ENCODE results near the gene GABBR1. TPM values are rescaled to one million over a fixed set of nuclear protein-coding genes. Genes with fewer than 3 reads are reported as not detected.

Gene GABBR1
- total RNA-seq, 1 experiment from 2014 or later = 36.3 TPM

DNA sequence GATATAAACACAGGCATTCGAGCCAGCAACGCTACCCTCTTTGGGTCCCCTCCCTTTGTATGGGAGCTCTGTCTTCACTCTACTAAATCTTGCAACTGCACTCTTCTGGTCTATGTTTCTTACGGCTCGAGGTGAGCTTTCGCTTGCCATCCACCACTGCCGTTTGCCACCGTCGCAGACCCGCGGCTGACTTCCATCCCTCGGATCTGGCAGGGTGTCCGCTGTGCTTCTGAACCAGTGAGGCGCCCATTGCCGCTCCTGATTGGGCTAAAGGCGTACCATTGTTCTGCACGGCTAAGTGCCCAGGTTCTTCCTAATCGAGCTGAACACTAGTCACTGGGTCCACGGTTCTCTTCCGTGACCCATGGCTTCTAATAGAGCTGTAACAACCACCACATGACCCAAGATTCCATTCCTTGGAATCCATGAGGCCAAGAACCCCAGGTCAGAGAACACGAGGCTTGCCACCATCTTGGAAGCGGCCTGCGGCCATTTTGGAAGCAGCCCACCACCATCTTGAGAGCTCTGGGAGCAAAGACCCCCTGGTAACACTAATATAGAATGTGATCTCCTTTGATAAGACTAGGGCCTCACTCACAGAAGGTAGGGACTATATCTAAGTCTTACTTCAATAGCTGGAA lies 74.4 kb downstream of the GABBR1 start:
- Histone ChIP-seq H3K36me3 (ENCODE audit: low read depth) (no peaks in the 10 kb centered on the region), H3F3A (ENCODE audit: insufficient read depth, low read depth) (no peaks in the 10 kb centered on the region), H2AFZ (no peak overlapping the region), H3K27ac (no peak overlapping the region), H3K27me3 (ENCODE audit: insufficient read depth, low read depth) (peaks cover 27% of the 10 kb centered on the region), H3K4me3 (no peak overlapping the region), H3K9me3 (ENCODE audit: insufficient read depth, low read depth) (no peaks in the 10 kb centered on the region; the same call in 1 of the 2 replicates), H3K4me2 (no peak overlapping the region), H3K4me1 (replicated peaks; ENCODE audit: insufficient read depth) (no peaks in the 10 kb centered on the region), H3K9me2 (ENCODE audit: insufficient read depth) (no peaks in the 10 kb centered on the region), H3K79me2 (ENCODE audit: low read depth) (no peaks in the 10 kb centered on the region), H4K20me1 (ENCODE audit: insufficient read depth) (no peaks in the 10 kb centered on the region)
- intact Hi-C loops (cut with micrococcal nuclease; ENCODE audit: unreplicated experiment) = no loop called here
- ChIA-PET POLR2A (ENCODE audit: unreplicated experiment) (no interaction called here), CTCF (no interaction called here)
- DNase-seq = no peak
- BruUV-seq (replicated peaks) = no TSS peak
- TF ChIP-seq, protein P1, sequence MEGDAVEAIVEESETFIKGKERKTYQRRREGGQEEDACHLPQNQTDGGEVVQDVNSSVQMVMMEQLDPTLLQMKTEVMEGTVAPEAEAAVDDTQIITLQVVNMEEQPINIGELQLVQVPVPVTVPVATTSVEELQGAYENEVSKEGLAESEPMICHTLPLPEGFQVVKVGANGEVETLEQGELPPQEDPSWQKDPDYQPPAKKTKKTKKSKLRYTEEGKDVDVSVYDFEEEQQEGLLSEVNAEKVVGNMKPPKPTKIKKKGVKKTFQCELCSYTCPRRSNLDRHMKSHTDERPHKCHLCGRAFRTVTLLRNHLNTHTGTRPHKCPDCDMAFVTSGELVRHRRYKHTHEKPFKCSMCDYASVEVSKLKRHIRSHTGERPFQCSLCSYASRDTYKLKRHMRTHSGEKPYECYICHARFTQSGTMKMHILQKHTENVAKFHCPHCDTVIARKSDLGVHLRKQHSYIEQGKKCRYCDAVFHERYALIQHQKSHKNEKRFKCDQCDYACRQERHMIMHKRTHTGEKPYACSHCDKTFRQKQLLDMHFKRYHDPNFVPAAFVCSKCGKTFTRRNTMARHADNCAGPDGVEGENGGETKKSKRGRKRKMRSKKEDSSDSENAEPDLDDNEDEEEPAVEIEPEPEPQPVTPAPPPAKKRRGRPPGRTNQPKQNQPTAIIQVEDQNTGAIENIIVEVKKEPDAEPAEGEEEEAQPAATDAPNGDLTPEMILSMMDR (conservative IDR thresholded peaks at IDR 0.05) = no peak
- TF ChIP-seq EZH2 (IDR thresholded peaks at IDR 0.05; ENCODE audit: low read depth) = no peak

DNA sequence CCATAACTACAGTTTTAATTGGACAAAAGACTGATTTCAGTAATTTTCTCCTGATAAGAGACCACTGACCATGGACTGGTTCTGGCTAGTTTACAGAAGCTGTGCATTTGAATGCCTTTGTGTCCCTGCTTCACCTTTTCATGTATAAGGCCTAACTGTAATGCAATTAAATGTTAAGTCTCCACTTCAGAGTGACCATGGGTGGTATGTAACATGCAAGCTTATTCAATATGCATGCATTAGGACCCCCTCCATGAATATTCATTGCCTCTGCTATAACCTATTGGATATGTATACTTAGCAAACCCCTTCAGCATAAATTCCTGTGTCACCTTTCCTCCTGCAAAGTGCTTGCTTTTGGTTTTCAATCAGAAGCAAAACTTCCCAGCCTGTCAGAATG lies 75.7 kb downstream of the GABBR1 start:
- intact Hi-C loops (cut with micrococcal nuclease; ENCODE audit: unreplicated experiment) = no loop called here
- no peaks in the 10 kb centered on the region for H4K20me1 ChIP-seq (ENCODE audit: insufficient read depth)
- peaks cover 27% of the 10 kb centered on the region for H3K27me3 ChIP-seq (ENCODE audit: insufficient read depth, low read depth)
- CTCF ChIA-PET = no interaction called here
- BruUV-seq (replicated peaks) = no TSS peak
- no peak overlapping the region for H3K4me2 ChIP-seq
- no peaks in the 10 kb centered on the region for H3F3A ChIP-seq (ENCODE audit: insufficient read depth, low read depth)
- no peak overlapping the region for H3K4me3 ChIP-seq
- H3K79me2 ChIP-seq (ENCODE audit: low read depth) = no peaks in the 10 kb centered on the region
- H3K9me2 ChIP-seq (ENCODE audit: insufficient read depth) = no peaks in the 10 kb centered on the region
- H3K4me1 ChIP-seq (replicated peaks; ENCODE audit: insufficient read depth) = no peaks in the 10 kb centered on the region
- no peaks in the 10 kb centered on the region; the same call in 1 of the 2 replicates for H3K9me3 ChIP-seq (ENCODE audit: insufficient read depth, low read depth)
- TF ChIP-seq, protein P1 (conservative IDR thresholded peaks at IDR 0.05) = no peak
- no peak for TF ChIP-seq EZH2 (IDR thresholded peaks at IDR 0.05; ENCODE audit: low read depth)
- no peaks in the 10 kb centered on the region for H3K36me3 ChIP-seq (ENCODE audit: low read depth)
- POLR2A ChIA-PET (ENCODE audit: unreplicated experiment) = no interaction called here
- H3K27ac ChIP-seq = no peak overlapping the region
- H2AFZ ChIP-seq = no peak overlapping the region
- DNase-seq = no peak

DNA sequence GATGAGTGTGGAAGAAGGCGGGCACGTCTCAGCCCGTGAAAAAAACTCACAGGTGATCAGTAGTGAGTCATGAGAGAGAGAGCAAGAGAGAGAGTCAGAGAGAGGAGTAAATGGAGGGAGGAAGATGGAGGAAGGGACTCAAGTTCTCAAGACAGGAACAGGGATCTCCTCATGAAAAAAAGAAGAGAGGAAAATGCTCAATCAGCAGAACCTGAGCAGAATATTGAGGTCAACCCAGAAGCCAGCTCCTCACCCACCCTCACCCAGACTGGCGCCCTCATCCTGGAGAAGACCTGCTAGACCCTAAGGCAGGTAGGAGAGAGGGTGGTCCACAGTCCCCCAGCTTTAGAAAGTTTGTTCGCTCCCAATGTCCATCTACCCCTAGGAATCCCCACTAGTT lies 78.2 kb downstream of the GABBR1 start:
- H3K27ac ChIP-seq = no peak overlapping the region
- ChIA-PET POLR2A (ENCODE audit: unreplicated experiment) (no interaction called here), CTCF (no interaction called here)
- H3F3A ChIP-seq (ENCODE audit: insufficient read depth, low read depth) = no peaks in the 10 kb centered on the region
- no peaks in the 10 kb centered on the region for H4K20me1 ChIP-seq (ENCODE audit: insufficient read depth)
- no peaks in the 10 kb centered on the region; the same call in 1 of the 2 replicates for H3K9me3 ChIP-seq (ENCODE audit: insufficient read depth, low read depth)
- H2AFZ ChIP-seq = no peak overlapping the region
- H3K4me2 ChIP-seq = no peak overlapping the region
- H3K27me3 ChIP-seq (ENCODE audit: insufficient read depth, low read depth) = peaks cover 27% of the 10 kb centered on the region
- no peak for DNase-seq
- no peaks in the 10 kb centered on the region for H3K9me2 ChIP-seq (ENCODE audit: insufficient read depth)
- intact Hi-C loops (cut with micrococcal nuclease; ENCODE audit: unreplicated experiment) = no loop called here
- no peaks in the 10 kb centered on the region for H3K79me2 ChIP-seq (ENCODE audit: low read depth)
- BruUV-seq (replicated peaks) = no TSS peak
- no peaks in the 10 kb centered on the region for H3K36me3 ChIP-seq (ENCODE audit: low read depth)
- H3K4me1 ChIP-seq (replicated peaks; ENCODE audit: insufficient read depth) = no peaks in the 10 kb centered on the region
- no peak for TF ChIP-seq EZH2 (IDR thresholded peaks at IDR 0.05; ENCODE audit: low read depth)
- TF ChIP-seq, protein P1 (conservative IDR thresholded peaks at IDR 0.05) = no peak
- H3K4me3 ChIP-seq = no peak overlapping the region
